ENCODE results near the gene TUBA4B. TPM values are rescaled to one million over a fixed set of nuclear protein-coding genes. Genes with fewer than 3 reads are reported as not detected.
"Not testable (repeated sequence)": the region's sequence is repeated elsewhere in the genome, so short reads cannot be mapped to it uniquely, and the experiment has no call there.

TUBA4B gene
- total RNA-seq, 1 experiment from 2014 or later = not detected

GRCh38 chr2:219254590-219255201 lies 1.7 kb downstream of the TUBA4B start:
- no peaks in the 10 kb centered on the region for H3K79me2 ChIP-seq (ENCODE audit: insufficient read depth, low read length)
- H3K14ac ChIP-seq (ENCODE audit: insufficient read depth, low read length) = no peak overlapping the region
- Mint-ChIP-seq H3K36me3 (ENCODE audit: insufficient read depth in 1 of 3, low read depth in 3 of 3) (peaks cover 9 to 12% (median 11%) of the 10 kb centered on the region in 3 experiments; a peak in 5 of 7 replicates), H3K27ac (no peak overlapping the region; a peak in 1 of 7 replicates), H3K4me1 (peaks cover 19 to 25% of the 10 kb centered on the region in 2 experiments), H3K4me3 (peak overlapping the region; percentile 14 to 69), H3K27me3 (ENCODE audit: low read depth) (peaks cover 82% of the 10 kb centered on the region), H3K9me3 (peaks cover 0 to 2% of the 10 kb centered on the region in 2 experiments; a peak in 3 of 5 replicates)
- no peak overlapping the region for H2AK5ac ChIP-seq (ENCODE audit: insufficient read length, low read length)
- H2BK15ac ChIP-seq (ENCODE audit: low read depth, low read length) = no peak overlapping the region
- DNase-seq = no peak
- H2BK5ac ChIP-seq (ENCODE audit: insufficient read length, low read length) = no peak overlapping the region
- no peak overlapping the region for H4K5ac ChIP-seq (ENCODE audit: insufficient read length, low read depth, low read length)
- TF ChIP-seq CTCF (conservative IDR thresholded peaks at IDR 0.05) = no peak
- H3K27me3 ChIP-seq (ENCODE audit: insufficient read depth, low read length) = peaks cover 21% of the 10 kb centered on the region
- no peaks in the 10 kb centered on the region for H3K79me1 ChIP-seq (ENCODE audit: insufficient read depth, low read depth, low read length, poor library complexity, severe bottlenecking)
- no peak overlapping the region for H3K56ac ChIP-seq (ENCODE audit: insufficient read length, low read depth, low read length)
- H3K27ac ChIP-seq (ENCODE audit: insufficient read length, low read depth, low read length) = no peak overlapping the region
- no peak overlapping the region for H2BK20ac ChIP-seq (ENCODE audit: low read depth, low read length, poor library complexity, severe bottlenecking)
- no CpG with 5 or more reads among the region's 12 CpGs for WGBS (ENCODE audit: extremely low coverage, insufficient read length, low lambda C conversion rate)
- no peak overlapping the region for H4K8ac ChIP-seq (replicated peaks; ENCODE audit: insufficient read length, low read depth, low read length)
- H2BK12ac ChIP-seq (ENCODE audit: insufficient read length, low read depth, low read length) = no peak overlapping the region
- no peak overlapping the region for H2BK120ac ChIP-seq (ENCODE audit: low read depth, low read length, poor library complexity, severe bottlenecking)
- H4K20me1 ChIP-seq (ENCODE audit: control insufficient read depth, insufficient read depth, insufficient read length) = no peaks in the 10 kb centered on the region
- no peak overlapping the region for H3K4ac ChIP-seq (ENCODE audit: low read depth, low read length)
- no peak overlapping the region for H4K91ac ChIP-seq (ENCODE audit: insufficient read length, low read depth, low read length)
- H3K9me3 ChIP-seq (ENCODE audit: control insufficient read depth, low read depth, low read length) = no peaks in the 10 kb centered on the region
- H3K9ac ChIP-seq (ENCODE audit: extremely low read depth, insufficient read length, low read length) = no peak overlapping the region
- no peak overlapping the region for H3T11ph ChIP-seq (ENCODE audit: low read length)
- H3K23ac ChIP-seq (ENCODE audit: insufficient read length, low read depth, low read length) = no peak overlapping the region
- no peak overlapping the region for H3K18ac ChIP-seq (ENCODE audit: insufficient read length, low read depth, low read length)
- H3K4me2 ChIP-seq (ENCODE audit: insufficient read depth, insufficient read length, low read length) = peak overlapping the region; percentile 72
- H3K4me1 ChIP-seq (ENCODE audit: insufficient read depth, low read length) = peaks cover 3% of the 10 kb centered on the region; the same call in 1 of the 2 replicates
- H3K23me2 ChIP-seq (ENCODE audit: insufficient read length, low read depth, low read length, poor library complexity, severe bottlenecking) = peaks cover 22% of the 10 kb centered on the region
- H2AFZ ChIP-seq (ENCODE audit: low read length) = no peak overlapping the region

- not testable (repeated sequence) for H2BK5ac ChIP-seq (ENCODE audit: insufficient read length, low read length); H3K4me2 ChIP-seq (ENCODE audit: insufficient read depth, insufficient read length, low read length); H3K4me3 Mint-ChIP-seq; H4K5ac ChIP-seq (ENCODE audit: insufficient read length, low read depth, low read length); H3K9ac ChIP-seq (ENCODE audit: extremely low read depth, insufficient read length, low read length); H2AFZ ChIP-seq (ENCODE audit: low read length); H3K4ac ChIP-seq (ENCODE audit: low read depth, low read length); H3T11ph ChIP-seq (ENCODE audit: low read length); H3K9me3 ChIP-seq (ENCODE audit: control insufficient read depth, low read depth, low read length); H3K4me1 Mint-ChIP-seq; H3K79me1 ChIP-seq (ENCODE audit: insufficient read depth, low read depth, low read length, poor library complexity, severe bottlenecking); H2BK120ac ChIP-seq (ENCODE audit: low read depth, low read length, poor library complexity, severe bottlenecking); H3K9me3 Mint-ChIP-seq; H3K18ac ChIP-seq (ENCODE audit: insufficient read length, low read depth, low read length); H3K23me2 ChIP-seq (ENCODE audit: insufficient read length, low read depth, low read length, poor library complexity, severe bottlenecking); H4K8ac ChIP-seq (replicated peaks; ENCODE audit: insufficient read length, low read depth, low read length); H2BK12ac ChIP-seq (ENCODE audit: insufficient read length, low read depth, low read length); H2BK20ac ChIP-seq (ENCODE audit: low read depth, low read length, poor library complexity, severe bottlenecking); H3K27ac Mint-ChIP-seq; H3K27ac ChIP-seq (ENCODE audit: insufficient read length, low read depth, low read length); H2AK5ac ChIP-seq (ENCODE audit: insufficient read length, low read length); H3K79me2 ChIP-seq (ENCODE audit: insufficient read depth, low read length); H3K14ac ChIP-seq (ENCODE audit: insufficient read depth, low read length); H3K56ac ChIP-seq (ENCODE audit: insufficient read length, low read depth, low read length); H3K4me1 ChIP-seq (ENCODE audit: insufficient read depth, low read length); H4K20me1 ChIP-seq (ENCODE audit: control insufficient read depth, insufficient read depth, insufficient read length); H3K36me3 Mint-ChIP-seq (ENCODE audit: insufficient read depth in 1 of 3, low read depth in 3 of 3); H2BK15ac ChIP-seq (ENCODE audit: low read depth, low read length); DNase-seq; H3K23ac ChIP-seq (ENCODE audit: insufficient read length, low read depth, low read length); H4K91ac ChIP-seq (ENCODE audit: insufficient read length, low read depth, low read length)
- peaks cover 21% of the 10 kb centered on the region for H3K27me3 ChIP-seq (ENCODE audit: insufficient read depth, low read length)
- no CpG with 5 or more reads among the region's 10 CpGs for WGBS (ENCODE audit: extremely low coverage, insufficient read length, low lambda C conversion rate)
- peaks cover 78% of the 10 kb centered on the region for H3K27me3 Mint-ChIP-seq (ENCODE audit: low read depth)
Measured at GRCh38 chr2:219258942-219259341, 5.9 kb downstream of the TUBA4B start.
